H9 (cell line): ENCODE results near the gene GPR89A. TPM values are rescaled to one million over a fixed set of nuclear protein-coding genes. Genes with fewer than 3 reads are reported as not detected.
"Not testable (repeated sequence)": the region's sequence is repeated elsewhere in the genome, so short reads cannot be mapped to it uniquely, and the experiment has no call there.

ENCODE experiments used
- DNase-seq: peaks from one replicate; pipeline ENCODE4 v3.0.0-alpha.2; 2017
- H2AFZ ChIP-seq: one replicate; pipeline ENCODE4 v1.6.1; 2013; ENCODE audit warnings: mild to moderate bottlenecking, low read length, control low read depth, moderate library complexity
- H2AK5ac ChIP-seq: 2 replicates; pipeline ENCODE4 v1.6.1; 2013; ENCODE audit warnings: low read length, control low read depth, mixed read lengths; ENCODE audit not compliant: insufficient read length
- H2BK120ac ChIP-seq: one replicate; pipeline ENCODE4 v1.6.1; 2013; ENCODE audit warnings: low read depth, mild to moderate bottlenecking, low read length, control low read depth, inconsistent platforms; ENCODE audit not compliant: poor library complexity, severe bottlenecking
- H2BK12ac ChIP-seq: 2 replicates; pipeline ENCODE4 v1.6.1; 2013; ENCODE audit warnings: low read length, control low read depth, mixed read lengths, low read depth; ENCODE audit not compliant: insufficient read length
- H2BK15ac ChIP-seq: 2 replicates; pipeline ENCODE4 v1.6.1; 2013; ENCODE audit warnings: low read depth, low read length, control low read depth
- H2BK20ac ChIP-seq: one replicate; pipeline ENCODE4 v1.6.1; 2013; ENCODE audit warnings: low read depth, mild to moderate bottlenecking, low read length, control low read depth, inconsistent platforms; ENCODE audit not compliant: poor library complexity, severe bottlenecking
- H2BK5ac ChIP-seq: 2 replicates; pipeline ENCODE4 v1.6.1; 2013; ENCODE audit warnings: low read length, control low read depth, mixed read lengths; ENCODE audit not compliant: insufficient read length
- H3K14ac ChIP-seq: 2 replicates; pipeline ENCODE4 v1.6.1; 2013; ENCODE audit warnings: low read length, control low read depth; ENCODE audit not compliant: insufficient read depth
- H3K18ac ChIP-seq: 2 replicates; pipeline ENCODE4 v1.6.1; 2013; ENCODE audit warnings: low read depth, mild to moderate bottlenecking, mixed read lengths, low read length, control low read depth; ENCODE audit not compliant: insufficient read length
- H3K23ac ChIP-seq: 2 replicates; pipeline ENCODE4 v1.6.1; 2013; ENCODE audit warnings: low read length, control low read depth, mixed read lengths, low read depth; ENCODE audit not compliant: insufficient read length
- H3K23me2 ChIP-seq: 2 replicates; pipeline ENCODE4 v1.6.1; 2013; ENCODE audit warnings: low read depth, mild to moderate bottlenecking, mixed read lengths, low read length, control low read depth; ENCODE audit not compliant: insufficient read length, poor library complexity, severe bottlenecking
- H3K27ac ChIP-seq: 2 replicates; pipeline ENCODE4 v1.5.1; 2013; ENCODE audit warnings: low read length, control low read depth, mixed read lengths, low read depth; ENCODE audit not compliant: insufficient read length
- H3K27me3 ChIP-seq: 2 replicates; pipeline ENCODE4 v1.6.1; 2013; ENCODE audit warnings: low read length, control low read depth, inconsistent platforms; ENCODE audit not compliant: insufficient read depth
- H3K4ac ChIP-seq: 2 replicates; pipeline ENCODE4 v1.6.1; 2013; ENCODE audit warnings: low read depth, mild to moderate bottlenecking, control low read depth, inconsistent platforms, low read length, moderate library complexity
- H3K4me1 ChIP-seq: 2 replicates; pipeline ENCODE4 v1.6.1; 2013; ENCODE audit warnings: low read length, control low read depth, inconsistent platforms; ENCODE audit not compliant: insufficient read depth
- H3K4me2 ChIP-seq: 2 replicates; pipeline ENCODE4 v1.6.1; 2013; ENCODE audit warnings: low read length, control low read depth, mixed read lengths; ENCODE audit not compliant: insufficient read length, insufficient read depth
- H3K56ac ChIP-seq: 2 replicates; pipeline ENCODE4 v1.6.1; 2013; ENCODE audit warnings: low read depth, mild to moderate bottlenecking, mixed read lengths, low read length, control low read depth; ENCODE audit not compliant: insufficient read length
- H3K79me1 ChIP-seq: 2 replicates; pipeline ENCODE4 v1.6.1; 2013; ENCODE audit warnings: low read depth, mild to moderate bottlenecking, moderate library complexity, low read length, control low read depth, inconsistent platforms; ENCODE audit not compliant: insufficient read depth, poor library complexity, severe bottlenecking
- H3K79me2 ChIP-seq: 2 replicates; pipeline ENCODE4 v1.6.1; 2013; ENCODE audit warnings: low read length, control low read depth, inconsistent platforms; ENCODE audit not compliant: insufficient read depth
- H3K9ac ChIP-seq: 2 replicates; pipeline ENCODE4 v1.6.1; 2013; ENCODE audit warnings: low read length, control low read depth, mixed read lengths; ENCODE audit not compliant: insufficient read length; ENCODE audit errors: extremely low read depth
- H3K9me3 ChIP-seq: one replicate; pipeline ENCODE4 v1.6.1; 2013; ENCODE audit warnings: low read depth, low read length, inconsistent platforms; ENCODE audit not compliant: control insufficient read depth
- H3T11ph ChIP-seq: one replicate; pipeline ENCODE4 v1.6.1; 2013; ENCODE audit warnings: mild to moderate bottlenecking, low read length, control low read depth, inconsistent platforms
- H4K20me1 ChIP-seq: one replicate; pipeline ENCODE4 v1.6.1; 2013; ENCODE audit not compliant: control insufficient read depth, insufficient read length, insufficient read depth
- H4K5ac ChIP-seq: 2 replicates; pipeline ENCODE4 v1.6.1; 2013; ENCODE audit warnings: low read depth, mild to moderate bottlenecking, mixed read lengths, low read length, control low read depth; ENCODE audit not compliant: insufficient read length
- H4K8ac ChIP-seq: replicated peaks from 2 replicates; pipeline ENCODE4 v1.6.1; 2013; ENCODE audit warnings: low read length, control low read depth, mixed read lengths, low read depth; ENCODE audit not compliant: insufficient read length
- H4K91ac ChIP-seq: 2 replicates; pipeline ENCODE4 v1.6.1; 2013; ENCODE audit warnings: low read depth, mild to moderate bottlenecking, moderate library complexity, mixed read lengths, low read length, control low read depth; ENCODE audit not compliant: insufficient read length
- H3K27ac Mint-ChIP-seq, 3 experiments: 2 replicates in 2 of 3; 3 replicates in 1 of 3; pipeline ENCODE4 v1.8.0; 2020 to 2021; ENCODE audit warnings: mixed read lengths in 3 of 3, mild to moderate bottlenecking in 1 of 3, moderate library complexity in 1 of 3
- H3K27me3 Mint-ChIP-seq: 2 replicates; pipeline ENCODE4 v1.8.0; 2021; ENCODE audit warnings: low read depth, mild to moderate bottlenecking, moderate library complexity, mixed read lengths
- H3K36me3 Mint-ChIP-seq, 3 experiments: 2 replicates in 2 of 3; 3 replicates in 1 of 3; pipeline ENCODE4 v1.8.0; 2020 to 2021; ENCODE audit warnings: low read depth in 3 of 3, mixed read lengths in 3 of 3; ENCODE audit not compliant: insufficient read depth in 1 of 3
- H3K4me1 Mint-ChIP-seq, 2 experiments: 2 replicates each; pipeline ENCODE4 v1.8.0; 2020; ENCODE audit warnings: mixed read lengths in 2 of 2
- H3K4me3 Mint-ChIP-seq, 2 experiments: 2 replicates in 1 of 2; 3 replicates in 1 of 2; pipeline ENCODE4 v1.8.0; 2020 to 2021; ENCODE audit warnings: mild to moderate bottlenecking in 2 of 2, mixed read lengths in 2 of 2, moderate library complexity in 1 of 2
- H3K9me3 Mint-ChIP-seq, 2 experiments: 2 replicates in 1 of 2; 3 replicates in 1 of 2; pipeline ENCODE4 v1.8.0; 2020; ENCODE audit warnings: mild to moderate bottlenecking in 2 of 2, mixed read lengths in 2 of 2, moderate library complexity in 1 of 2
- WGBS: extraction: QIAGEN DNeasy Blood & Tissue Kit; methylation state at CpG from one replicate; pipeline ENCODE4 v1.1.7; 2013; ENCODE audit warnings: missing lambda C conversion rate, low lambda C conversion rate, mixed read lengths; ENCODE audit not compliant: insufficient read length; ENCODE audit errors: extremely low coverage; 5-methylcytosine and 5-hydroxymethylcytosine counted together
- total RNA-seq: library from RNA; stranded (reverse); gene quantifications from 2 replicates; pipeline ENCODE4 v1.2.1, GENCODE V29; 2021

Gene GPR89A
- total RNA-seq, 1 experiment from 2014 or later = 30.1 TPM

- not testable (repeated sequence) for H3K79me1 ChIP-seq, H2BK5ac ChIP-seq
Observed at GRCh38 chr1:145670995-145671745, 63.4 kb downstream of the GPR89A start.

DNA sequence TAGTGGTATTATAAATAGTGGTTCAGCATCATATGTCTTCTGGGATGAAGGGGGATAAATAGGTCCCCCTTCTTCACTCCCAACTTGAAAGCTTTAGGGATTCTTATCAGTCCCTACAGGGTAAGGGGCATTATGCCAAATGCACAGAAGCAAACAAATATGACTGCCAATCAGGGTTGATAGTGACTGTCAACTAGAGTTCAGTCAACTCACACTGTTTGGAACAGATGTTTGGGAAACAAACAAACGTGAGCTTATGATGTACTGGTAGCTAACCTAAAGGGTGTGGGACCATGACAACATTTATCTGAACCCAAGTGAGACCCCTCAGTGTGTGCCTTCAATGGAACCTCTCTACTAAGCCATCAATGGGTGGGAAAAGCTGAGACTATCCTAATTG, 65.4 kb downstream of the GPR89A start:
- not testable (repeated sequence) for H3K27me3 Mint-ChIP-seq, H3K23me2 ChIP-seq, H3K23ac ChIP-seq, H3K56ac ChIP-seq, H3K4me1 Mint-ChIP-seq, H4K5ac ChIP-seq, H2BK5ac ChIP-seq, H3K4me3 Mint-ChIP-seq, H2BK15ac ChIP-seq, H3K27ac ChIP-seq, H3K27me3 ChIP-seq, H4K91ac ChIP-seq, H3K27ac Mint-ChIP-seq, H3K9me3 ChIP-seq, H4K8ac ChIP-seq, H3K4me1 ChIP-seq, H3K9me3 Mint-ChIP-seq, H3K14ac ChIP-seq, H2BK12ac ChIP-seq, DNase-seq, H2BK120ac ChIP-seq, H3T11ph ChIP-seq, H2AK5ac ChIP-seq, H2AFZ ChIP-seq, H3K79me2 ChIP-seq, H3K79me1 ChIP-seq, H3K4ac ChIP-seq, H3K18ac ChIP-seq, H3K4me2 ChIP-seq, H2BK20ac ChIP-seq, H4K20me1 ChIP-seq, H3K36me3 Mint-ChIP-seq, H3K9ac ChIP-seq
- WGBS = no CpG with 5 or more reads among the region's 1 CpG

More at GRCh38 chr1:145670995-145671745, 63.4 kb downstream of the GPR89A start:
- not testable (repeated sequence) for H2BK15ac ChIP-seq, H3K56ac ChIP-seq, H2AFZ ChIP-seq, H3K9me3 Mint-ChIP-seq, H3K27ac ChIP-seq, H3K4me1 Mint-ChIP-seq, H4K5ac ChIP-seq, H2BK12ac ChIP-seq, H3K4me2 ChIP-seq, H3K18ac ChIP-seq, DNase-seq, H3K4me3 Mint-ChIP-seq, H4K8ac ChIP-seq, H3K23ac ChIP-seq, H3K4me1 ChIP-seq, H4K91ac ChIP-seq, H3K14ac ChIP-seq, H3K9me3 ChIP-seq, H3K27me3 Mint-ChIP-seq, H3K27me3 ChIP-seq, H4K20me1 ChIP-seq, H3T11ph ChIP-seq, H3K27ac Mint-ChIP-seq, H2AK5ac ChIP-seq, H3K9ac ChIP-seq, H3K79me2 ChIP-seq, H3K23me2 ChIP-seq, H3K4ac ChIP-seq, H2BK20ac ChIP-seq, H2BK120ac ChIP-seq
- H3K36me3 Mint-ChIP-seq = peaks cover 2 to 10% (median 7%) of the 10 kb centered on the region in 3 experiments; a peak in 4 of 7 replicates
- no CpG with 5 or more reads among the region's 3 CpGs for WGBS
